ENCODE data around the gene SLC37A1. TPM values are rescaled to one million over a fixed set of nuclear protein-coding genes. Genes with fewer than 3 reads are reported as not detected.

The SLC37A1 gene
- total RNA-seq, 1 experiment from 2014 or later, result 11.2 TPM

- no peaks in the 10 kb centered on the region for H3K9me3 ChIP-seq (ENCODE audit: low read depth, low read length, poor library complexity, severe bottlenecking)
- no peak overlapping the region for H3K4me3 ChIP-seq (ENCODE audit: low read depth, low read length, poor library complexity, severe bottlenecking)
- POLR2A ChIA-PET (ENCODE audit: low non-redundant PET), result no interaction called here
- CTCF ChIA-PET, result no interaction called here
- BruUV-seq (replicated peaks), result no TSS peak
- TF ChIP-seq EZH2 (IDR thresholded peaks at IDR 0.05; ENCODE audit: borderline replicate concordance, low read depth, low read length, poor library complexity, severe bottlenecking) (no peak), CTCF (conservative IDR thresholded peaks at IDR 0.05; ENCODE audit: low read depth, low read length) (no peak)
- H3K27me3 ChIP-seq (replicated peaks; ENCODE audit: insufficient read depth, low read depth, low read length, poor library complexity), result no peaks in the 10 kb centered on the region
- no peak overlapping the region for H3K27ac ChIP-seq (ENCODE audit: low read depth, low read length, poor library complexity, severe bottlenecking)
- intact Hi-C loops (cut with micrococcal nuclease; ENCODE audit: unreplicated experiment), result no loop called here
- H3K4me1 ChIP-seq (ENCODE audit: insufficient read depth, low read length, poor library complexity, severe bottlenecking), result no peaks in the 10 kb centered on the region
- no peak for DNase-seq (ENCODE audit: low spot score)
- no peaks in the 10 kb centered on the region for H3K36me3 ChIP-seq (ENCODE audit: insufficient read depth, low read length, poor library complexity, severe bottlenecking)
Observed at GRCh38 chr21:42507418-42507817, 6.2 kb upstream of the SLC37A1 start.

DNA sequence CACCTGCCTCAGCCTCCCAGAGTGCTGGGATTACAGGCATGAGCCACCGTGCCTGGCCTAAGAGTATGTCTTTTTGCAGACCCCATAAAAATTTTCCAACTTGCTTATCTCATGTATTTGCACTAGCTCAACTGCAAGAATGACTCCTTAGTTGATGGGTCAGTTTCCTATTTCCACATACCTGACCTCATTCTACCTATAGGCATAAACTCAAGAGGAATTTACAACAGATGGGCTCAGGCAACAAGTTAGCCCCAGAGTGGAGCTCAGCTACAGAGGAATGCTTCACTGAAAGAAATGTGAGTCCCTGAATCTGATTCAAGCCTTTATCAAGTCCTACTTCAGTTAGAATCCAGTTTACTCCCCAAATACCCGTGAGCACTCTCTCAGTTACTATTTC lies 5.3 kb upstream of the SLC37A1 start:
- no peak overlapping the region for H3K27ac ChIP-seq (ENCODE audit: low read depth, low read length, poor library complexity, severe bottlenecking)
- ChIA-PET POLR2A (ENCODE audit: low non-redundant PET) (no interaction called here), CTCF (no interaction called here)
- intact Hi-C loops (cut with micrococcal nuclease; ENCODE audit: unreplicated experiment), result no loop called here
- H3K9me3 ChIP-seq (ENCODE audit: low read depth, low read length, poor library complexity, severe bottlenecking), result no peaks in the 10 kb centered on the region
- H3K36me3 ChIP-seq (ENCODE audit: insufficient read depth, low read length, poor library complexity, severe bottlenecking), result no peaks in the 10 kb centered on the region
- no peaks in the 10 kb centered on the region for H3K4me1 ChIP-seq (ENCODE audit: insufficient read depth, low read length, poor library complexity, severe bottlenecking)
- H3K27me3 ChIP-seq (replicated peaks; ENCODE audit: insufficient read depth, low read depth, low read length, poor library complexity), result no peaks in the 10 kb centered on the region
- H3K4me3 ChIP-seq (ENCODE audit: low read depth, low read length, poor library complexity, severe bottlenecking), result no peak overlapping the region
- no TSS peak for BruUV-seq (replicated peaks)
- TF ChIP-seq CTCF (conservative IDR thresholded peaks at IDR 0.05; ENCODE audit: low read depth, low read length) (no peak), EZH2 (IDR thresholded peaks at IDR 0.05; ENCODE audit: borderline replicate concordance, low read depth, low read length, poor library complexity, severe bottlenecking) (no peak)
- no peak for DNase-seq (ENCODE audit: low spot score)

DNA sequence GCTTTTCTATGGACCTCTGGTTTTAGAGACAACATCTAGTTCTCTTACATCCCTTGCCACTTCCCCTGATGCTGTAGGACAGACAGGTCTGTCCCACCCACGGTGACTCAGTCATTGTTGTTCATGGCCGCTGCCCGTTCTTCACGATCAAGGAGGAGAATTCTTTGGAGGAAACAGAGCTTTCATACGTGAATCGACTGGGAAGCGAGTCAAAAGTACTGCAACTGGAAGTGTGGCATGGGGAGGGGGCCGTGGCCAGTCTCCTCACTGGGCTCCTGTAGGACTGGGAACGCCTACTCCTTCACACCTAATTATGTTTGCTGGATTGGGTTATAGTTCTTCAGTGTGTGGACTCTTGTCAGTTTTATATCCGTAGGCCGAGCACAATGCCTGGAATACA lies 4.4 kb upstream of the SLC37A1 start:
- BruUV-seq (replicated peaks), result no TSS peak
- POLR2A ChIA-PET (ENCODE audit: low non-redundant PET), result no interaction called here
- intact Hi-C loops (cut with micrococcal nuclease; ENCODE audit: unreplicated experiment), result no loop called here

More for the DNA sequence above, 4.4 kb upstream of the SLC37A1 start:
- Histone ChIP-seq H3K27me3 (replicated peaks; ENCODE audit: insufficient read depth, low read depth, low read length, poor library complexity) (no peaks in the 10 kb centered on the region), H3K36me3 (ENCODE audit: insufficient read depth, low read length, poor library complexity, severe bottlenecking) (no peaks in the 10 kb centered on the region), H3K9me3 (ENCODE audit: low read depth, low read length, poor library complexity, severe bottlenecking) (no peaks in the 10 kb centered on the region), H3K4me3 (ENCODE audit: low read depth, low read length, poor library complexity, severe bottlenecking) (no peak overlapping the region), H3K4me1 (ENCODE audit: insufficient read depth, low read length, poor library complexity, severe bottlenecking) (no peaks in the 10 kb centered on the region), H3K27ac (ENCODE audit: low read depth, low read length, poor library complexity, severe bottlenecking) (no peak overlapping the region)
- no peak for DNase-seq (ENCODE audit: low spot score)
- CTCF ChIA-PET, result no interaction called here
- TF ChIP-seq CTCF (conservative IDR thresholded peaks at IDR 0.05; ENCODE audit: low read depth, low read length), result no peak
- TF ChIP-seq EZH2 (IDR thresholded peaks at IDR 0.05; ENCODE audit: borderline replicate concordance, low read depth, low read length, poor library complexity, severe bottlenecking), result no peak

Data from A673 (cell line).